ENCODE data around the gene MAB21L3. TPM values are rescaled to one million over a fixed set of nuclear protein-coding genes. Genes with fewer than 3 reads are reported as not detected.

MAB21L3 gene
- total RNA-seq, 5 donors from 2014 or later (not counting 1 experiment from before 2014, with no cell fraction given), result not detected

GRCh38 chr1:116113615-116114014 lies 2.4 kb downstream of the MAB21L3 start:
- no peaks in the 10 kb centered on the region for H3K36me3 Mint-ChIP-seq
- Histone ChIP-seq H3K27ac (ENCODE audit: low read length) (no peak overlapping the region), H3K4me1 (ENCODE audit: control insufficient read depth in 1 of 2, extremely low read depth in 1 of 2, insufficient read depth in 2 of 2, low read length in 2 of 2) (no peaks in the 10 kb centered on the region), H3K4me3 (ENCODE audit: control insufficient read depth in 1 of 2, extremely low read depth in 1 of 2, low read length in 1 of 2) (no peak overlapping the region), H3K36me3 (ENCODE audit: control insufficient read depth in 2 of 2, extremely low read depth in 1 of 2, insufficient read depth in 1 of 2, low read length in 1 of 2) (no peaks in the 10 kb centered on the region), H3K27me3 (replicated peaks in 1 of 2; ENCODE audit: control insufficient read depth in 2 of 2, extremely low read depth in 1 of 2, insufficient read depth in 2 of 2, low read length in 1 of 2) (no peaks in the 10 kb centered on the region), H3K9me3 (no peaks in the 10 kb centered on the region)
- peaks cover 2 to 7% of the 10 kb centered on the region in 2 donors for H3K27me3 Mint-ChIP-seq
- ChIA-PET POLR2A (no interaction called here), CTCF (no interaction called here)
- H3K27ac Mint-ChIP-seq, result no peak overlapping the region
- DNase-seq, result no peak
- H3K4me1 Mint-ChIP-seq, result no peaks in the 10 kb centered on the region
- WGBS (ENCODE audit: insufficient coverage), result 78% methylated on average over 3 of the region's 7 CpGs
- H3K9me3 Mint-ChIP-seq, result no peaks in the 10 kb centered on the region
- H3K4me3 Mint-ChIP-seq, result no peak overlapping the region
- ATAC-seq (replicated peaks in 1 of 4), result no peak

GRCh38 chr1:116115476-116116439 lies 4.6 kb downstream of the MAB21L3 start:
- no peaks in the 10 kb centered on the region for H3K4me1 Mint-ChIP-seq

GRCh38 chr1:116118471-116118870 lies 7.3 kb downstream of the MAB21L3 start:
- Mint-ChIP-seq H3K9me3 (no peaks in the 10 kb centered on the region), H3K27ac (no peak overlapping the region), H3K4me1 (no peaks in the 10 kb centered on the region), H3K36me3 (no peaks in the 10 kb centered on the region), H3K4me3 (no peak overlapping the region), H3K27me3 (peaks cover 6 to 10% of the 10 kb centered on the region in 2 donors)
- no peak for ATAC-seq (replicated peaks in 1 of 4)
- 77% methylated on average over 3 of the region's 3 CpGs for WGBS (ENCODE audit: insufficient coverage)
- POLR2A ChIA-PET, result no interaction called here
- DNase-seq, result no peak
- Histone ChIP-seq H3K4me3 (ENCODE audit: control insufficient read depth in 1 of 2, extremely low read depth in 1 of 2, low read length in 1 of 2) (no peak overlapping the region), H3K27ac (ENCODE audit: low read length) (no peak overlapping the region), H3K36me3 (ENCODE audit: control insufficient read depth in 2 of 2, extremely low read depth in 1 of 2, insufficient read depth in 1 of 2, low read length in 1 of 2) (no peaks in the 10 kb centered on the region), H3K27me3 (replicated peaks in 1 of 2; ENCODE audit: control insufficient read depth in 2 of 2, extremely low read depth in 1 of 2, insufficient read depth in 2 of 2, low read length in 1 of 2) (peaks cover 0 to 3% of the 10 kb centered on the region in 2 experiments), H3K4me1 (ENCODE audit: control insufficient read depth in 1 of 2, extremely low read depth in 1 of 2, insufficient read depth in 2 of 2, low read length in 2 of 2) (no peaks in the 10 kb centered on the region), H3K9me3 (no peaks in the 10 kb centered on the region)
- CTCF ChIA-PET, result no interaction called here

More at GRCh38 chr1:116115476-116116439, 4.6 kb downstream of the MAB21L3 start:
- no peak overlapping the region for H3K27ac Mint-ChIP-seq
- POLR2A ChIA-PET, result no interaction called here
- H3K4me3 Mint-ChIP-seq, result no peak overlapping the region
- ATAC-seq (replicated peaks in 1 of 4) (no peak), DNase-seq (no peak)
- peaks cover 3 to 10% of the 10 kb centered on the region in 2 donors for H3K27me3 Mint-ChIP-seq
- Histone ChIP-seq H3K9me3 (no peaks in the 10 kb centered on the region), H3K27ac (ENCODE audit: low read length) (no peak overlapping the region), H3K4me3 (ENCODE audit: control insufficient read depth in 1 of 2, extremely low read depth in 1 of 2, low read length in 1 of 2) (no peak overlapping the region), H3K27me3 (replicated peaks in 1 of 2; ENCODE audit: control insufficient read depth in 2 of 2, extremely low read depth in 1 of 2, insufficient read depth in 2 of 2, low read length in 1 of 2) (no peaks in the 10 kb centered on the region), H3K36me3 (ENCODE audit: control insufficient read depth in 2 of 2, extremely low read depth in 1 of 2, insufficient read depth in 1 of 2, low read length in 1 of 2) (no peaks in the 10 kb centered on the region), H3K4me1 (ENCODE audit: control insufficient read depth in 1 of 2, extremely low read depth in 1 of 2, insufficient read depth in 2 of 2, low read length in 2 of 2) (no peaks in the 10 kb centered on the region)
- CTCF ChIA-PET, result no interaction called here
- H3K36me3 Mint-ChIP-seq, result no peaks in the 10 kb centered on the region
- H3K9me3 Mint-ChIP-seq, result no peaks in the 10 kb centered on the region
- WGBS (ENCODE audit: insufficient coverage), result 76% methylated on average over 2 of the region's 4 CpGs

GRCh38 chr1:116119876-116120275 lies 8.7 kb downstream of the MAB21L3 start:
- POLR2A ChIA-PET, result no interaction called here
- CTCF ChIA-PET, result no interaction called here

GRCh38 chr1:116122955-116123757 lies 12.0 kb downstream of the MAB21L3 start:
- DNase-seq (no peak), ATAC-seq (replicated peaks in 1 of 4) (no peak)
- Histone ChIP-seq H3K36me3 (ENCODE audit: control insufficient read depth in 2 of 2, extremely low read depth in 1 of 2, insufficient read depth in 1 of 2, low read length in 1 of 2) (no peaks in the 10 kb centered on the region), H3K27ac (ENCODE audit: low read length) (no peak overlapping the region), H3K9me3 (no peaks in the 10 kb centered on the region), H3K27me3 (replicated peaks in 1 of 2; ENCODE audit: control insufficient read depth in 2 of 2, extremely low read depth in 1 of 2, insufficient read depth in 2 of 2, low read length in 1 of 2) (peaks cover 0 to 13% of the 10 kb centered on the region in 2 experiments), H3K4me1 (ENCODE audit: control insufficient read depth in 1 of 2, extremely low read depth in 1 of 2, insufficient read depth in 2 of 2, low read length in 2 of 2) (peaks cover 12 to 15% of the 10 kb centered on the region in 2 experiments), H3K4me3 (ENCODE audit: control insufficient read depth in 1 of 2, extremely low read depth in 1 of 2, low read length in 1 of 2) (no peak overlapping the region)
- H3K9me3 Mint-ChIP-seq, result no peaks in the 10 kb centered on the region
- peaks cover 19 to 26% (median 24%) of the 10 kb centered on the region in 3 donors for H3K4me1 Mint-ChIP-seq
- no peaks in the 10 kb centered on the region for H3K36me3 Mint-ChIP-seq
- CTCF ChIA-PET, result no interaction called here
- POLR2A ChIA-PET, result interaction anchor here in 1 of 2 donors (0.6 kb wide), 1 partner anchor 50 kb away, joined by 3 read pairs; no protein-coding TSS in a partner anchor
- H3K27ac Mint-ChIP-seq, result no peak overlapping the region
- H3K27me3 Mint-ChIP-seq, result peaks cover 9 to 19% of the 10 kb centered on the region in 2 donors
- H3K4me3 Mint-ChIP-seq, result no peak overlapping the region
- 82% methylated on average over 4 of the region's 8 CpGs for WGBS (ENCODE audit: insufficient coverage)

More at GRCh38 chr1:116119876-116120275, 8.7 kb downstream of the MAB21L3 start:
- Mint-ChIP-seq H3K9me3 (no peaks in the 10 kb centered on the region), H3K27me3 (peaks cover 6 to 16% of the 10 kb centered on the region in 2 donors), H3K27ac (no peak overlapping the region), H3K4me3 (no peak overlapping the region), H3K36me3 (no peaks in the 10 kb centered on the region), H3K4me1 (no peaks in the 10 kb centered on the region)
- ATAC-seq (replicated peaks in 1 of 4) (no peak), DNase-seq (no peak)
- Histone ChIP-seq H3K27ac (ENCODE audit: low read length) (no peak overlapping the region), H3K4me3 (ENCODE audit: control insufficient read depth in 1 of 2, extremely low read depth in 1 of 2, low read length in 1 of 2) (no peak overlapping the region), H3K36me3 (ENCODE audit: control insufficient read depth in 2 of 2, extremely low read depth in 1 of 2, insufficient read depth in 1 of 2, low read length in 1 of 2) (no peaks in the 10 kb centered on the region), H3K9me3 (no peaks in the 10 kb centered on the region), H3K27me3 (replicated peaks in 1 of 2; ENCODE audit: control insufficient read depth in 2 of 2, extremely low read depth in 1 of 2, insufficient read depth in 2 of 2, low read length in 1 of 2) (peaks cover 0 to 8% of the 10 kb centered on the region in 2 experiments), H3K4me1 (ENCODE audit: control insufficient read depth in 1 of 2, extremely low read depth in 1 of 2, insufficient read depth in 2 of 2, low read length in 2 of 2) (no peaks in the 10 kb centered on the region)
- WGBS (ENCODE audit: insufficient coverage), result 51% methylated on average over 2 of the region's 3 CpGs

GRCh38 chr1:116123837-116124533 lies 12.8 kb downstream of the MAB21L3 start:
- 77% methylated on average over 9 of the region's 14 CpGs for WGBS (ENCODE audit: insufficient coverage)
- H3K27ac ChIP-seq (ENCODE audit: low read length), result no peak overlapping the region
- ChIA-PET CTCF (no interaction called here), POLR2A (no interaction called here)
- no peaks in the 10 kb centered on the region for H3K36me3 ChIP-seq (ENCODE audit: control insufficient read depth in 2 of 2, extremely low read depth in 1 of 2, insufficient read depth in 1 of 2, low read length in 1 of 2)
- Mint-ChIP-seq H3K4me1 (peaks cover 28 to 35% (median 32%) of the 10 kb centered on the region in 3 donors), H3K36me3 (no peaks in the 10 kb centered on the region), H3K27ac (no peak overlapping the region), H3K4me3 (no peak overlapping the region), H3K9me3 (no peaks in the 10 kb centered on the region), H3K27me3 (peaks cover 13 to 14% of the 10 kb centered on the region in 2 donors)
- H3K4me3 ChIP-seq (ENCODE audit: control insufficient read depth in 1 of 2, extremely low read depth in 1 of 2, low read length in 1 of 2), result no peak overlapping the region
- DNase-seq (no peak), ATAC-seq (replicated peaks in 1 of 4) (no peak)
- no peaks in the 10 kb centered on the region for H3K9me3 ChIP-seq
- peaks cover 0 to 13% of the 10 kb centered on the region in 2 experiments for H3K27me3 ChIP-seq (replicated peaks in 1 of 2; ENCODE audit: control insufficient read depth in 2 of 2, extremely low read depth in 1 of 2, insufficient read depth in 2 of 2, low read length in 1 of 2)
- H3K4me1 ChIP-seq (ENCODE audit: control insufficient read depth in 1 of 2, extremely low read depth in 1 of 2, insufficient read depth in 2 of 2, low read length in 2 of 2), result peaks cover 20 to 24% of the 10 kb centered on the region in 2 experiments

All from T-cell (primary cell).